ENCODE data around the gene POLR3C.

GRCh38 chr1:145887631-145888030 lies 63.6 kb downstream of the POLR3C start:
- TF ChIP-seq, protein P1, sequence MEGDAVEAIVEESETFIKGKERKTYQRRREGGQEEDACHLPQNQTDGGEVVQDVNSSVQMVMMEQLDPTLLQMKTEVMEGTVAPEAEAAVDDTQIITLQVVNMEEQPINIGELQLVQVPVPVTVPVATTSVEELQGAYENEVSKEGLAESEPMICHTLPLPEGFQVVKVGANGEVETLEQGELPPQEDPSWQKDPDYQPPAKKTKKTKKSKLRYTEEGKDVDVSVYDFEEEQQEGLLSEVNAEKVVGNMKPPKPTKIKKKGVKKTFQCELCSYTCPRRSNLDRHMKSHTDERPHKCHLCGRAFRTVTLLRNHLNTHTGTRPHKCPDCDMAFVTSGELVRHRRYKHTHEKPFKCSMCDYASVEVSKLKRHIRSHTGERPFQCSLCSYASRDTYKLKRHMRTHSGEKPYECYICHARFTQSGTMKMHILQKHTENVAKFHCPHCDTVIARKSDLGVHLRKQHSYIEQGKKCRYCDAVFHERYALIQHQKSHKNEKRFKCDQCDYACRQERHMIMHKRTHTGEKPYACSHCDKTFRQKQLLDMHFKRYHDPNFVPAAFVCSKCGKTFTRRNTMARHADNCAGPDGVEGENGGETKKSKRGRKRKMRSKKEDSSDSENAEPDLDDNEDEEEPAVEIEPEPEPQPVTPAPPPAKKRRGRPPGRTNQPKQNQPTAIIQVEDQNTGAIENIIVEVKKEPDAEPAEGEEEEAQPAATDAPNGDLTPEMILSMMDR (IDR thresholded peaks at IDR 0.05) = no peak
- TF ChIP-seq EZH2 (IDR thresholded peaks at IDR 0.05; ENCODE audit: borderline replicate concordance, insufficient read depth, low read depth, low read length, poor library complexity, severe bottlenecking) = no peak

All from B cell (primary cell).